IMR-90 (cell line): ENCODE results near the gene TDRD3. TPM values are rescaled to one million over a fixed set of nuclear protein-coding genes. Genes with fewer than 3 reads are reported as not detected.

Experiments
- ATAC-seq: fragments of 200-7000 bp; cut with Tn5 transposase; 2 replicates; pipeline ENCODE4 v1.9.1; 2020; ENCODE audit warnings: low read depth, mild to moderate bottlenecking, moderate library complexity
- BruUV-seq: library from RNA; stranded (reverse); fragments of 400-500 nt; replicated peaks from 2 replicates; lab custom pipeline; 2021; lab: Mats Ljungman, UMichigan
- CTCF ChIA-PET: fragments of 300-600 bp; formaldehyde crosslinking; extraction: SDS; loops from one replicate; lab custom pipeline; 2021; ENCODE audit warnings: antibody characterized with exemption; lab: Yijun Ruan, JAX
- POLR2A ChIA-PET: fragments of 300-600 bp; sonication (Branson Sonifier 250); formaldehyde crosslinking; loops from one replicate; lab custom pipeline; 2022; ENCODE audit warnings: antibody characterized with exemption; ENCODE audit not compliant: unreplicated experiment; lab: Charles Lee
- DNase-seq: peaks from one replicate; pipeline ENCODE4 v3.0.0; 2013
- H2AFZ ChIP-seq: replicated peaks from 2 replicates; pipeline ENCODE3; 2013; ENCODE audit warnings: low read length, mild to moderate bottlenecking; ENCODE audit not compliant: poor library complexity
- H2AK5ac ChIP-seq: 2 replicates; pipeline ENCODE4 v1.6.1; 2013; ENCODE audit warnings: low read depth, low read length, inconsistent platforms
- H2AK9ac ChIP-seq: replicated peaks from 2 replicates; pipeline ENCODE3; 2013; ENCODE audit warnings: mild to moderate bottlenecking, low read depth, low read length, moderate library complexity; ENCODE audit not compliant: poor library complexity
- H2BK120ac ChIP-seq: 2 replicates; pipeline ENCODE4 v1.6.1; 2013; ENCODE audit warnings: low read depth, low read length, inconsistent platforms
- H2BK15ac ChIP-seq: 3 replicates; pipeline ENCODE4 v1.6.1; 2013; ENCODE audit warnings: low read depth, low read length, inconsistent platforms
- H2BK20ac ChIP-seq: 2 replicates; pipeline ENCODE4 v1.6.1; 2013; ENCODE audit warnings: low read depth, mild to moderate bottlenecking, inconsistent platforms, low read length, moderate library complexity
- H2BK5ac ChIP-seq: 2 replicates; pipeline ENCODE4 v1.6.1; 2013; ENCODE audit warnings: mild to moderate bottlenecking, low read depth, low read length, inconsistent platforms; ENCODE audit not compliant: poor library complexity, severe bottlenecking
- H3K14ac ChIP-seq: replicated peaks from 2 replicates; pipeline ENCODE4 v1.6.1; 2013; ENCODE audit warnings: low read depth, low read length, inconsistent platforms
- H3K18ac ChIP-seq: 2 replicates; pipeline ENCODE4 v1.6.1; 2013; ENCODE audit warnings: low read depth, low read length, control low read depth
- H3K23ac ChIP-seq: 2 replicates; pipeline ENCODE4 v1.6.1; 2013; ENCODE audit warnings: low read depth, low read length, inconsistent platforms
- H3K27ac ChIP-seq: 2 replicates; pipeline ENCODE4 v1.5.1; 2013; ENCODE audit warnings: mild to moderate bottlenecking, control low read depth, low read length; ENCODE audit not compliant: insufficient read depth
- H3K27me3 ChIP-seq: 2 replicates; pipeline ENCODE4 v1.6.1; 2013; ENCODE audit warnings: low read length; ENCODE audit not compliant: control insufficient read depth, insufficient read depth
- H3K36me3 ChIP-seq: 2 replicates; pipeline ENCODE4 v1.6.1; 2013; ENCODE audit warnings: low read length, mixed read lengths; ENCODE audit not compliant: control insufficient read depth, insufficient read depth
- H3K4ac ChIP-seq: 2 replicates; pipeline ENCODE4 v1.6.1; 2013; ENCODE audit warnings: low read depth, low read length, inconsistent platforms
- H3K4me1 ChIP-seq: 2 replicates; pipeline ENCODE4 v1.6.1; 2013; ENCODE audit warnings: low read length, mixed read lengths; ENCODE audit not compliant: control insufficient read depth, insufficient read depth
- H3K4me2 ChIP-seq: 2 replicates; pipeline ENCODE4 v1.6.1; 2013; ENCODE audit warnings: low read depth, mild to moderate bottlenecking, control low read depth, low read length, moderate library complexity
- H3K4me3 ChIP-seq: 2 replicates; pipeline ENCODE4 v1.5.1; 2013; ENCODE audit warnings: low read depth, mild to moderate bottlenecking, control low read depth, low read length, moderate library complexity; ENCODE audit not compliant: insufficient read depth
- H3K56ac ChIP-seq: 2 replicates; pipeline ENCODE4 v1.6.1; 2013; ENCODE audit warnings: low read length, inconsistent platforms; ENCODE audit not compliant: insufficient read depth; ENCODE audit errors: extremely low read depth
- H3K79me1 ChIP-seq, 2 experiments: 2 replicates each; pipeline ENCODE4 v1.6.1; 2013; ENCODE audit warnings: low read length in 2 of 2, inconsistent platforms in 1 of 2, low read depth in 1 of 2
- H3K9ac ChIP-seq: 2 replicates; pipeline ENCODE4 v1.6.1; 2013; ENCODE audit warnings: low read depth, low read length, control low read depth
- H3K9me1 ChIP-seq: 2 replicates; pipeline ENCODE4 v1.6.1; 2013; ENCODE audit warnings: low read length, inconsistent platforms; ENCODE audit not compliant: insufficient read depth
- H3K9me3 ChIP-seq: 2 replicates; pipeline ENCODE4 v1.6.1; 2013; ENCODE audit warnings: low read length; ENCODE audit not compliant: control insufficient read depth, insufficient read depth
- H4K20me1 ChIP-seq: 2 replicates; pipeline ENCODE4 v1.6.1; 2013; ENCODE audit warnings: low read length, inconsistent platforms; ENCODE audit not compliant: insufficient read depth
- H4K5ac ChIP-seq: 2 replicates; pipeline ENCODE4 v1.6.1; 2013; ENCODE audit warnings: mild to moderate bottlenecking, low read depth, low read length, control low read depth
- H4K8ac ChIP-seq, 2 experiments: 2 replicates each; pipeline ENCODE4 v1.6.1; 2013; ENCODE audit warnings: low read depth in 2 of 2, low read length in 2 of 2, control low read depth in 1 of 2, inconsistent platforms in 1 of 2
- H4K91ac ChIP-seq: 2 replicates; pipeline ENCODE4 v1.6.1; 2013; ENCODE audit warnings: low read depth, low read length, inconsistent platforms; ENCODE audit not compliant: insufficient read depth
- BHLHE40 ChIP-seq: fragments of 150-350 bp; IDR thresholded peaks from 2 replicates; pipeline ENCODE4 v1.6.1; 2016; ENCODE audit warnings: mild to moderate bottlenecking, low read depth, low read length
- CEBPB ChIP-seq: IDR thresholded peaks from 2 replicates; pipeline ENCODE4 v1.6.1; 2012; ENCODE audit warnings: low read depth, low read length, improper control_type of control experiment
- CHD1 ChIP-seq: IDR thresholded peaks from 2 replicates; pipeline ENCODE4 v1.6.1; 2012; ENCODE audit warnings: low read depth, low read length, improper control_type of control experiment
- FOS ChIP-seq: fragments of 150-350 bp; IDR thresholded peaks from 2 replicates; pipeline ENCODE4 v1.6.1; 2016; ENCODE audit warnings: low read depth, low read length
- MAZ ChIP-seq: IDR thresholded peaks from 2 replicates; pipeline ENCODE4 v1.6.1; 2012; ENCODE audit warnings: low read depth, mild to moderate bottlenecking, low read length, improper control_type of control experiment, moderate library complexity, borderline replicate concordance
- POLR2A ChIP-seq: IDR thresholded peaks from 2 replicates; pipeline ENCODE4 v1.6.1; 2012; ENCODE audit warnings: mild to moderate bottlenecking, low read depth, low read length
- RAD21 ChIP-seq: IDR thresholded peaks from 2 replicates; pipeline ENCODE4 v1.6.1; 2012; ENCODE audit warnings: low read length, improper control_type of control experiment
- RCOR1 ChIP-seq: IDR thresholded peaks from 2 replicates; pipeline ENCODE4 v1.6.1; 2012; ENCODE audit warnings: mild to moderate bottlenecking, low read length, improper control_type of control experiment; ENCODE audit not compliant: insufficient replicate concordance
- RFX5 ChIP-seq: IDR thresholded peaks from 2 replicates; pipeline ENCODE4 v1.8.0; 2012; ENCODE audit warnings: low read depth, mild to moderate bottlenecking, low read length, moderate library complexity
- SMC3 ChIP-seq: fragments of 150-350 bp; IDR thresholded peaks from 2 replicates; pipeline ENCODE4 v1.6.1; 2016; ENCODE audit warnings: low read depth, mild to moderate bottlenecking, antibody characterized with exemption, low read length, moderate library complexity
- dilution Hi-C: fragments of 300-500 bp; cut with HindIII; formaldehyde crosslinking; loops from one replicate; pipeline ENCODE4 v1.14.3; 2018; ENCODE audit warnings: low sequenced_read_pairs; ENCODE audit not compliant: unreplicated experiment
- in situ Hi-C: fragments of 300-500 bp; cut with MboI; formaldehyde crosslinking; loops from 3 replicates; pipeline ENCODE4 v1.14.3; 2019; ENCODE audit warnings: low sequenced_read_pairs, inconsistent platforms, mixed read lengths
- intact Hi-C: fragments of 100-400 bp; cut with micrococcal nuclease; formaldehyde crosslinking; loops from 2 replicates; pipeline ENCODE4 v1.10.0; 2022
- polyA plus RNA-seq, 3 experiments: library from polyadenylated mRNA; depleted of rRNA; stranded (reverse); fragments of >200 nt; gene quantifications; 2 replicates each; pipeline ENCODE4 v1.2.3, GENCODE V29; 2012; ENCODE audit warnings: low replicate concordance in 1 of 3
- total RNA-seq: library from RNA; depleted of rRNA; stranded (reverse); fragments of >200 nt; gene quantifications from 2 replicates; pipeline ENCODE4 v1.2.3, GENCODE V29; 2012
- TF ChIP-seq, protein P1 (sequence below): fragments of 150-350 bp; IDR thresholded peaks from 2 replicates; pipeline ENCODE4 v1.6.1; 2016; ENCODE audit warnings: low read depth, mild to moderate bottlenecking, low read length, moderate library complexity, borderline replicate concordance
- TF ChIP-seq, protein P2 (sequence below): conservative IDR thresholded peaks from 2 replicates; pipeline ENCODE4 v1.5.1; 2012; ENCODE audit warnings: mild to moderate bottlenecking, low read depth, low read length, improper control_type of control experiment

The TDRD3 gene
- total and polyA plus RNA-seq, 2 of the 4 experiments (the other 2 are of a cell fraction): 3.9 to 12.0 TPM

DNA sequence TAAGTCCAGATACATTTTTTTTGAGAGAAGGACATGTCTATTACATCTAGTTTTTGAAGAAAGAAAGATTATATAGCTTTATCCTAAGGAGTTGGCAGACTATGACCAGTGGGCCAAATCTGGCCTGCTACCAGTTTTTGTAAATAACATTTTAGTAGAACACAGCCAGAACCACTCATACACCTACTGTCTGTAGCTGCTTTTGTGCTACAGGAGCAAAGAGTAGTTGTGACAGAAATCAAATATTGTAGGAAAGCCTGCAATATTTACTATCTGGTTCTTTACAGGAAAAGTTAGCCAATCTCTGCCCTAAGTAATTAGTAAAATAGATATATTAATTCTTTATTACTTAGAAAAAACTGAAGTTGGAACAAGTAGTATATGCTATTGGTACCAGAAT, 17.2 kb downstream of the TDRD3 start:
- DNase-seq (no peak), ATAC-seq (no peak)
- H2BK5ac ChIP-seq: no peak overlapping the region
- no peaks in the 10 kb centered on the region for H3K4me1 ChIP-seq
- H3K4me3 ChIP-seq: no peak overlapping the region
- intact Hi-C loops (no loop called here), dilution Hi-C loops (no loop called here), in situ Hi-C loops (no loop called here)
- CTCF ChIA-PET: no interaction called here
- no peak overlapping the region for H4K5ac ChIP-seq
- no peak overlapping the region for H2AK9ac ChIP-seq
- H3K79me1 ChIP-seq: 0 out of 4 replicates have a peak, but pooled peaks cover 0 to 12% of the 10 kb centered on the region in 2 experiments
- no peak overlapping the region for H2BK15ac ChIP-seq
- H4K91ac ChIP-seq: no peak overlapping the region
- no peak overlapping the region for H3K14ac ChIP-seq
- H2BK20ac ChIP-seq: no peak overlapping the region
- H3K9me1 ChIP-seq: no peaks in the 10 kb centered on the region
- no peak overlapping the region for H3K18ac ChIP-seq
- H2AFZ ChIP-seq: no peak overlapping the region
- no peak overlapping the region for H3K4me2 ChIP-seq
- no peaks in the 10 kb centered on the region for H4K20me1 ChIP-seq
- H3K36me3 ChIP-seq: no peaks in the 10 kb centered on the region
- POLR2A ChIA-PET: no interaction called here
- no peak overlapping the region for H3K56ac ChIP-seq
- no TSS peak for BruUV-seq
- H4K8ac ChIP-seq: no peak overlapping the region
- H3K9ac ChIP-seq: no peak overlapping the region
- no peak overlapping the region for H3K4ac ChIP-seq
- H3K27me3 ChIP-seq: no peaks in the 10 kb centered on the region
- no peak overlapping the region for H2BK120ac ChIP-seq
- no peak overlapping the region for H3K23ac ChIP-seq
- TF ChIP-seq RFX5: no peak
- no peak for TF ChIP-seq MAZ
- no peak for TF ChIP-seq CEBPB
- TF ChIP-seq, protein P1, sequence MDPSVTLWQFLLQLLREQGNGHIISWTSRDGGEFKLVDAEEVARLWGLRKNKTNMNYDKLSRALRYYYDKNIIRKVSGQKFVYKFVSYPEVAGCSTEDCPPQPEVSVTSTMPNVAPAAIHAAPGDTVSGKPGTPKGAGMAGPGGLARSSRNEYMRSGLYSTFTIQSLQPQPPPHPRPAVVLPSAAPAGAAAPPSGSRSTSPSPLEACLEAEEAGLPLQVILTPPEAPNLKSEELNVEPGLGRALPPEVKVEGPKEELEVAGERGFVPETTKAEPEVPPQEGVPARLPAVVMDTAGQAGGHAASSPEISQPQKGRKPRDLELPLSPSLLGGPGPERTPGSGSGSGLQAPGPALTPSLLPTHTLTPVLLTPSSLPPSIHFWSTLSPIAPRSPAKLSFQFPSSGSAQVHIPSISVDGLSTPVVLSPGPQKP: no peak
- TF ChIP-seq, protein P2, sequence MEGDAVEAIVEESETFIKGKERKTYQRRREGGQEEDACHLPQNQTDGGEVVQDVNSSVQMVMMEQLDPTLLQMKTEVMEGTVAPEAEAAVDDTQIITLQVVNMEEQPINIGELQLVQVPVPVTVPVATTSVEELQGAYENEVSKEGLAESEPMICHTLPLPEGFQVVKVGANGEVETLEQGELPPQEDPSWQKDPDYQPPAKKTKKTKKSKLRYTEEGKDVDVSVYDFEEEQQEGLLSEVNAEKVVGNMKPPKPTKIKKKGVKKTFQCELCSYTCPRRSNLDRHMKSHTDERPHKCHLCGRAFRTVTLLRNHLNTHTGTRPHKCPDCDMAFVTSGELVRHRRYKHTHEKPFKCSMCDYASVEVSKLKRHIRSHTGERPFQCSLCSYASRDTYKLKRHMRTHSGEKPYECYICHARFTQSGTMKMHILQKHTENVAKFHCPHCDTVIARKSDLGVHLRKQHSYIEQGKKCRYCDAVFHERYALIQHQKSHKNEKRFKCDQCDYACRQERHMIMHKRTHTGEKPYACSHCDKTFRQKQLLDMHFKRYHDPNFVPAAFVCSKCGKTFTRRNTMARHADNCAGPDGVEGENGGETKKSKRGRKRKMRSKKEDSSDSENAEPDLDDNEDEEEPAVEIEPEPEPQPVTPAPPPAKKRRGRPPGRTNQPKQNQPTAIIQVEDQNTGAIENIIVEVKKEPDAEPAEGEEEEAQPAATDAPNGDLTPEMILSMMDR: no peak
- no peak for TF ChIP-seq CHD1
- TF ChIP-seq FOS: no peak
- no peak for TF ChIP-seq SMC3
- no peak for TF ChIP-seq RAD21
- no peak for TF ChIP-seq RCOR1
- TF ChIP-seq BHLHE40: no peak
- TF ChIP-seq POLR2A: no peak
- H3K9me3 ChIP-seq: no peaks in the 10 kb centered on the region
- no peak overlapping the region for H3K27ac ChIP-seq
- H2AK5ac ChIP-seq: no peak overlapping the region
